Smooth muscle cell (in vitro differentiated cells): ENCODE data around the gene DNAH12. TPM values are rescaled to one million over a fixed set of nuclear protein-coding genes. Genes with fewer than 3 reads are reported as not detected.

Experiments used
- DNase-seq: peaks from one replicate; lab custom pipeline; 2025; ENCODE audit not compliant: unreplicated experiment; lab: John Stamatoyannopoulos, UW
- H2AFZ ChIP-seq: fragments of 200-600 bp; sonication (generic); 2 replicates; pipeline ENCODE4 v1.6.0; 2016; ENCODE audit warnings: antibody characterized with exemption, low read depth, mild to moderate bottlenecking
- H3F3A ChIP-seq: fragments of 200-600 bp; sonication (generic); 2 replicates; pipeline ENCODE4 v1.6.0; 2017; ENCODE audit warnings: antibody characterized with exemption, low read depth
- H3K27ac ChIP-seq: fragments of 200-600 bp; sonication (generic); 2 replicates; pipeline ENCODE4 v1.5.1; 2016; ENCODE audit warnings: low read depth, mild to moderate bottlenecking
- H3K27me3 ChIP-seq: fragments of 200-600 bp; sonication (generic); 2 replicates; pipeline ENCODE4 v1.6.1; 2016; ENCODE audit warnings: low read depth, mild to moderate bottlenecking
- H3K36me3 ChIP-seq: fragments of 200-600 bp; sonication (generic); 2 replicates; pipeline ENCODE4 v1.5.1; 2016; ENCODE audit warnings: low read depth
- H3K4me1 ChIP-seq: fragments of 200-600 bp; sonication (generic); 2 replicates; pipeline ENCODE4 v1.5.1; 2016; ENCODE audit warnings: low read depth
- H3K4me2 ChIP-seq: fragments of 200-600 bp; sonication (generic); 2 replicates; pipeline ENCODE4 v1.6.0; 2016; ENCODE audit warnings: mild to moderate bottlenecking
- H3K4me3 ChIP-seq: fragments of 200-600 bp; sonication (generic); 2 replicates; pipeline ENCODE4 v1.5.1; 2016; ENCODE audit warnings: mild to moderate bottlenecking
- H3K79me2 ChIP-seq: fragments of 200-600 bp; sonication (generic); 2 replicates; pipeline ENCODE4 v1.6.0; 2016; ENCODE audit warnings: low read depth, mild to moderate bottlenecking
- H3K9ac ChIP-seq: fragments of 200-600 bp; sonication (generic); 2 replicates; pipeline ENCODE4 v1.6.0; 2016; ENCODE audit warnings: low read depth
- H3K9me3 ChIP-seq: fragments of 200-600 bp; sonication (generic); replicated peaks from 2 replicates; pipeline ENCODE4 v1.5.1; 2016; ENCODE audit warnings: low read depth
- H4K20me1 ChIP-seq: fragments of 200-600 bp; sonication (generic); 2 replicates; pipeline ENCODE4 v1.6.0; 2016; ENCODE audit warnings: low read depth
- CTCF ChIP-seq: fragments of 200-600 bp; sonication (generic); IDR thresholded peaks from 2 replicates; pipeline ENCODE4 v1.5.1; 2017; ENCODE audit warnings: borderline replicate concordance, mild to moderate bottlenecking, antibody characterized with exemption; ENCODE audit not compliant: insufficient read depth, poor library complexity, severe bottlenecking
- WGBS: methylation state at CpG from one replicate; pipeline ENCODE4 v1.1.7; 2016; ENCODE audit warnings: low lambda C conversion rate; 5-methylcytosine and 5-hydroxymethylcytosine counted together
- polyA plus RNA-seq: library from polyadenylated mRNA; unstranded; fragments of >200 nt; fragmentation: Nextera tagmentation; extraction: Ambion mirVana; gene quantifications from 2 replicates; pipeline ENCODE4 v1.2.1, GENCODE V29; 2016
- total RNA-seq: library from RNA; depleted of rRNA; stranded (reverse); fragments of >200 nt; gene quantifications from 2 replicates; pipeline ENCODE4 v1.2.3, GENCODE V29; 2014

DNAH12 gene
- total RNA-seq, result under 0.01 and 0.27 TPM in 2 replicates
- 0.18 TPM in 1 of 2 replicates, not detected in the other for polyA plus RNA-seq

- peak; percentile 2 for DNase-seq
- 17% methylated on average over 20 of the region's 20 CpGs for WGBS
- peak within 1 kb of the TSS; percentile 12 for H3K9ac ChIP-seq
- no peaks in the 10 kb centered on the region for H3K9me3 ChIP-seq
- H3F3A ChIP-seq, result no peaks in the 10 kb centered on the region
- H4K20me1 ChIP-seq, result no peaks in the 10 kb centered on the region
- H2AFZ ChIP-seq, result peak within 1 kb of the TSS; percentile 1
- H3K79me2 ChIP-seq, result no peaks in the 10 kb centered on the region
- no peaks in the 10 kb centered on the region for H3K27me3 ChIP-seq
- TF ChIP-seq CTCF, result no peak
- no peak within 1 kb of the TSS for H3K27ac ChIP-seq
- peaks cover 3% of the 10 kb centered on the region for H3K4me1 ChIP-seq
- H3K36me3 ChIP-seq, result no peaks in the 10 kb centered on the region
- H3K4me2 ChIP-seq, result peak within 1 kb of the TSS; percentile 71
- H3K4me3 ChIP-seq, result peak within 1 kb of the TSS; percentile 38
These were observed at the start of gene DNAH12 for GRCh38 chr3:57544181-57545125. TSS of gene DNAH12 (minus strand) at chr3:57544344. CDS start at chr3:57542870, 1,474 bp downstream.

GRCh38 chr3:57592306-57592705 is 48.2 kb upstream of the DNAH12 start:
- Histone ChIP-seq H3K27me3 (no peaks in the 10 kb centered on the region), H3K79me2 (peaks cover 97% of the 10 kb centered on the region), H3K4me2 (peak overlapping the region; percentile 98), H3K9ac (no peak overlapping the region), H2AFZ (no peak overlapping the region), H3K27ac (no peak overlapping the region), H3K4me1 (peaks cover 20% of the 10 kb centered on the region), H3F3A (peaks cover 27% of the 10 kb centered on the region), H4K20me1 (peaks cover 95% of the 10 kb centered on the region), H3K36me3 (peaks cover 2% of the 10 kb centered on the region), H3K4me3 (peak overlapping the region; percentile 100), H3K9me3 (no peaks in the 10 kb centered on the region)
- DNase-seq, result no peak
- WGBS, result 77% methylated on average over 6 of the region's 6 CpGs
- TF ChIP-seq CTCF, result no peak

- no peak for DNase-seq
- no peak for TF ChIP-seq CTCF
- WGBS, result 89% methylated on average over 2 of the region's 2 CpGs
- Histone ChIP-seq H3K27ac (peak overlapping the region; percentile 49), H4K20me1 (peaks cover 100% of the 10 kb centered on the region), H2AFZ (no peak overlapping the region), H3K4me3 (peak overlapping the region; percentile 15), H3K9ac (no peak overlapping the region), H3K79me2 (peaks cover 100% of the 10 kb centered on the region), H3K9me3 (no peaks in the 10 kb centered on the region), H3K27me3 (no peaks in the 10 kb centered on the region), H3F3A (peaks cover 20% of the 10 kb centered on the region), H3K4me2 (peak overlapping the region; percentile 31), H3K4me1 (no peaks in the 10 kb centered on the region), H3K36me3 (peaks cover 5% of the 10 kb centered on the region)
These were observed 43.8 kb upstream of the DNAH12 start for GRCh38 chr3:57587905-57588304.
